SK-N-DZ (cell line): ENCODE measurements around the gene MAPRE3.

Source experiments
- DNase-seq: peaks from one replicate; pipeline ENCODE4 v3.0.0-alpha.2; 2015; ENCODE audit warnings: low spot score

The MAPRE3 gene

GRCh38 chr2:26948800-26949199 lies 21.6 kb upstream of the MAPRE3 start:
- DNase-seq, result no peak

- no peak for DNase-seq
Measured at GRCh38 chr2:26950246-26950645, 20.2 kb upstream of the MAPRE3 start.

- no peak for DNase-seq
Measured at GRCh38 chr2:26951236-26951635, 19.2 kb upstream of the MAPRE3 start.

- no peak for DNase-seq
Measured at GRCh38 chr2:26952374-26952773, 18.1 kb upstream of the MAPRE3 start.

- no peak for DNase-seq
Measured at GRCh38 chr2:26954135-26954534, 16.3 kb upstream of the MAPRE3 start.

- DNase-seq, result no peak
Measured at GRCh38 chr2:26957041-26957440, 13.4 kb upstream of the MAPRE3 start.

GRCh38 chr2:26957534-26957933 lies 12.9 kb upstream of the MAPRE3 start:
- DNase-seq, result no peak

- no peak for DNase-seq
Measured at GRCh38 chr2:26959331-26959730, 11.1 kb upstream of the MAPRE3 start.

GRCh38 chr2:26964446-26965130 lies 5.8 kb upstream of the MAPRE3 start:
- DNase-seq, result no peak

GRCh38 chr2:26968001-26968400 lies 2.4 kb upstream of the MAPRE3 start:
- DNase-seq, result no peak

- no peak for DNase-seq
Measured at GRCh38 chr2:26969077-26969844, 1.2 kb upstream of the MAPRE3 start.

GRCh38 chr2:26970928-26971627 lies 641 bp downstream of the MAPRE3 start:
- peak; percentile 30 for DNase-seq

- DNase-seq, result no peak
Measured at GRCh38 chr2:26971911-26972786, 1.7 kb downstream of the MAPRE3 start.

- DNase-seq, result no peak
Measured at GRCh38 chr2:26974352-26974751, 3.9 kb downstream of the MAPRE3 start.

GRCh38 chr2:26975102-26975501 lies 4.7 kb downstream of the MAPRE3 start:
- no peak for DNase-seq

- DNase-seq, result no peak
Measured at GRCh38 chr2:26975656-26976055, 5.2 kb downstream of the MAPRE3 start.

GRCh38 chr2:26976237-26976636 lies 5.8 kb downstream of the MAPRE3 start:
- DNase-seq, result no peak

- DNase-seq, result no peak
Measured at GRCh38 chr2:26977012-26977411, 6.6 kb downstream of the MAPRE3 start.

- no peak for DNase-seq
Measured at GRCh38 chr2:26978061-26978596, 7.7 kb downstream of the MAPRE3 start.

- DNase-seq, result no peak
Measured at GRCh38 chr2:26979741-26980140, 9.3 kb downstream of the MAPRE3 start.

- DNase-seq, result no peak
Measured at GRCh38 chr2:26980971-26981370, 10.5 kb downstream of the MAPRE3 start.
